ENCODE measurements around the gene ATP5F1D. TPM values are rescaled to one million over a fixed set of nuclear protein-coding genes. Genes with fewer than 3 reads are reported as not detected.

Gene ATP5F1D
- total and polyA plus RNA-seq, 2 of the 13 experiments (the other 11 are each of a cell fraction or from before 2014, with no cell fraction given): 39.4 to 78.7 TPM

DNA sequence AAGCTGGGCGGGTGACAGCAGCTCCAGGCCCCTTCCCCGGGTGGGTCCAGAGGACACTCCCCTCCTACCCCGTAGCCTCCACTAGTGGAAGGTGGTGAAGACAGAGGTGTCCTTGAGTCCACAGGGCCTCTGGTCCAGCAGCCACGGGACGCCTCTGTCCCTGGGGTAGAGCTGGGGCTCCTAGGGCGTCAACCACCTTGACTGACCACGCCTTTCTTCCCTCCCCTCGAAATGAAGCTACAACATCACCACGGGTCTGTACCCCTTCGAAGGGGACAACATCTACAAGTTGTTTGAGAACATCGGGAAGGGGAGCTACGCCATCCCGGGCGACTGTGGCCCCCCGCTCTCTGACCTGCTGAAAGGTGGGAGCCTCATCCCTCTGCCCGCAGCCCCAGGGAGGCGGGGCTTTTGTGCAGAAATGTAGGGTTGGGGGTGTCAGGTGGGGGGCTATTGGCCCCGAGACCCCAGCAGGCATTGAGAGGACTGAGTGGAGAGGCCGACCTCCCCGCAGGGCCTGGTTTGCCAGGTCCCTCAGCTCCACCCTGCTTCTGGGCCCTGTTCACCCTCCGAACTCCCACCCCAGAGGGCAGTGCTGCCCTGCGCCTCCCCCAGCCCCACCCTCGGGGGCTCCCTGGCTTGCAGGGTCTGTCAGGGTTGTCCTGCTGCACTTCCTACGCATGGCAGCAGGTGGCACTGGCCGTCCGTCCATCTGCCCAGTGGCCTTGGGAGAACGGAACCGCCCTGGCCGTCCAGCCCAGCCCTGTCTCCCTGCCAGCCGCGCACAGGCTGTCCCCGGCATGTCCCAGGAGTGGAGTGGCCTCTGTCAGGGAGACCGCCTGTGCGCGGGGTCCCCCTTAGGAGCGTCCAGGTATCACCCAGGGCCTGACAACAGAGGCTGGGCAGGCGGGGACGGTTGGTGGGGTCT, 20.3 kb upstream of the ATP5F1D start:
- H4K20me1 ChIP-seq (ENCODE audit: insufficient read depth, low read length): peaks cover 22% of the 10 kb centered on the region
- CTCF ChIA-PET (ENCODE audit: low intra/inter-chr PET ratio, low total read pairs): interaction anchor here (1.4 kb wide), 1 partner anchor 19 kb away, joined by 17 read pairs; the partner anchor contains the start of gene ATP5F1D
- TF ChIP-seq MYNN (CRISPR knock-in tag; IDR thresholded peaks at IDR 0.05; ENCODE audit: low read depth): no peak
- TF ChIP-seq REL (CRISPR knock-in tag; conservative IDR thresholded peaks at IDR 0.05): no peak
- no peak for TF ChIP-seq KDM3A (CRISPR knock-in tag; IDR thresholded peaks at IDR 0.05; ENCODE audit: low read depth)
- TF ChIP-seq SP4 (CRISPR knock-in tag; IDR thresholded peaks at IDR 0.05): no peak
- no peak for TF ChIP-seq ZNF430 (CRISPR knock-in tag; IDR thresholded peaks at IDR 0.05)
- no peak for TF ChIP-seq ZNF670 (CRISPR knock-in tag; IDR thresholded peaks at IDR 0.05; ENCODE audit: borderline replicate concordance)
- TF ChIP-seq FLYWCH1 (CRISPR knock-in tag; IDR thresholded peaks at IDR 0.05): no peak
- TF ChIP-seq NFIB (CRISPR knock-in tag; IDR thresholded peaks at IDR 0.05; ENCODE audit: borderline replicate concordance): no peak
- no peak for TF ChIP-seq RNF2 (conservative IDR thresholded peaks at IDR 0.05; ENCODE audit: low read depth)
- peak; percentile 48 for TF ChIP-seq XRCC5 (optimal IDR thresholded peaks at IDR 0.05; ENCODE audit: low read length)
- no peak for TF ChIP-seq HMGA1 (CRISPR knock-in tag; conservative IDR thresholded peaks at IDR 0.05)
- TF ChIP-seq, protein P1, sequence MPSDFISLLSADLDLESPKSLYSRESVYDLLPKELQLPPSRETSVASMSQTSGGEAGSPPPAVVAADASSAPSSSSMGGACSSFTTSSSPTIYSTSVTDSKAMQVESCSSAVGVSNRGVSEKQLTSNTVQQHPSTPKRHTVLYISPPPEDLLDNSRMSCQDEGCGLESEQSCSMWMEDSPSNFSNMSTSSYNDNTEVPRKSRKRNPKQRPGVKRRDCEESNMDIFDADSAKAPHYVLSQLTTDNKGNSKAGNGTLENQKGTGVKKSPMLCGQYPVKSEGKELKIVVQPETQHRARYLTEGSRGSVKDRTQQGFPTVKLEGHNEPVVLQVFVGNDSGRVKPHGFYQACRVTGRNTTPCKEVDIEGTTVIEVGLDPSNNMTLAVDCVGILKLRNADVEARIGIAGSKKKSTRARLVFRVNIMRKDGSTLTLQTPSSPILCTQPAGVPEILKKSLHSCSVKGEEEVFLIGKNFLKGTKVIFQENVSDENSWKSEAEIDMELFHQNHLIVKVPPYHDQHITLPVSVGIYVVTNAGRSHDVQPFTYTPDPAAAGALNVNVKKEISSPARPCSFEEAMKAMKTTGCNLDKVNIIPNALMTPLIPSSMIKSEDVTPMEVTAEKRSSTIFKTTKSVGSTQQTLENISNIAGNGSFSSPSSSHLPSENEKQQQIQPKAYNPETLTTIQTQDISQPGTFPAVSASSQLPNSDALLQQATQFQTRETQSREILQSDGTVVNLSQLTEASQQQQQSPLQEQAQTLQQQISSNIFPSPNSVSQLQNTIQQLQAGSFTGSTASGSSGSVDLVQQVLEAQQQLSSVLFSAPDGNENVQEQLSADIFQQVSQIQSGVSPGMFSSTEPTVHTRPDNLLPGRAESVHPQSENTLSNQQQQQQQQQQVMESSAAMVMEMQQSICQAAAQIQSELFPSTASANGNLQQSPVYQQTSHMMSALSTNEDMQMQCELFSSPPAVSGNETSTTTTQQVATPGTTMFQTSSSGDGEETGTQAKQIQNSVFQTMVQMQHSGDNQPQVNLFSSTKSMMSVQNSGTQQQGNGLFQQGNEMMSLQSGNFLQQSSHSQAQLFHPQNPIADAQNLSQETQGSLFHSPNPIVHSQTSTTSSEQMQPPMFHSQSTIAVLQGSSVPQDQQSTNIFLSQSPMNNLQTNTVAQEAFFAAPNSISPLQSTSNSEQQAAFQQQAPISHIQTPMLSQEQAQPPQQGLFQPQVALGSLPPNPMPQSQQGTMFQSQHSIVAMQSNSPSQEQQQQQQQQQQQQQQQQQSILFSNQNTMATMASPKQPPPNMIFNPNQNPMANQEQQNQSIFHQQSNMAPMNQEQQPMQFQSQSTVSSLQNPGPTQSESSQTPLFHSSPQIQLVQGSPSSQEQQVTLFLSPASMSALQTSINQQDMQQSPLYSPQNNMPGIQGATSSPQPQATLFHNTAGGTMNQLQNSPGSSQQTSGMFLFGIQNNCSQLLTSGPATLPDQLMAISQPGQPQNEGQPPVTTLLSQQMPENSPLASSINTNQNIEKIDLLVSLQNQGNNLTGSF (CRISPR knock-in tag; IDR thresholded peaks at IDR 0.05): no peak
- no peak for TF ChIP-seq CCDC6 (CRISPR knock-in tag; IDR thresholded peaks at IDR 0.05)
- TF ChIP-seq TBX3 (IDR thresholded peaks at IDR 0.05; ENCODE audit: borderline replicate concordance): no peak
- TF ChIP-seq, protein P2, sequence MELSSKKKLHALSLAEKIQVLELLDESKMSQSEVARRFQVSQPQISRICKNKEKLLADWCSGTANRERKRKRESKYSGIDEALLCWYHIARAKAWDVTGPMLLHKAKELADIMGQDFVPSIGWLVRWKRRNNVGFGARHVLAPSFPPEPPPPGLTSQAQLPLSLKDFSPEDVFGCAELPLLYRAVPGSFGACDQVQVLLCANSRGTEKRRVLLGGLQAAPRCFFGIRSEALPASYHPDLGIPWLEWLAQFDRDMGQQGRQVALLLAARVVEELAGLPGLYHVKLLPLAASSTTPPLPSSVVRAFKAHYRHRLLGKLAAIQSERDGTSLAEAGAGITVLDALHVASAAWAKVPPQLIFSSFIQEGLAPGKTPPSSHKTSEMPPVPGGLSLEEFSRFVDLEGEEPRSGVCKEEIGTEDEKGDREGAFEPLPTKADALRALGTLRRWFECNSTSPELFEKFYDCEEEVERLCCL (CRISPR knock-in tag; IDR thresholded peaks at IDR 0.05; ENCODE audit: borderline replicate concordance): no peak
- TF ChIP-seq SAP130 (CRISPR knock-in tag; IDR thresholded peaks at IDR 0.05; ENCODE audit: low read depth): peak; percentile 33; the same call in 1 of the 2 replicates
- TF ChIP-seq ZNF24 (IDR thresholded peaks at IDR 0.05): no peak
- TF ChIP-seq ZNF432 (CRISPR knock-in tag; IDR thresholded peaks at IDR 0.05; ENCODE audit: borderline replicate concordance): no peak
- TF ChIP-seq MTA1 (CRISPR knock-in tag; IDR thresholded peaks at IDR 0.05; ENCODE audit: borderline replicate concordance): no peak

More for the DNA sequence above, 20.3 kb upstream of the ATP5F1D start:
- no peak overlapping the region for H2AFZ ChIP-seq (ENCODE audit: low read length)
- POLR2A ChIA-PET: interaction anchor here (2.5 kb wide), 1 partner anchor 48 kb away, joined by 8 read pairs; the partner anchor contains the start of gene CIRBP
- peak; percentile 54 for ATAC-seq
- H3K9me3 ChIP-seq (ENCODE audit: low read length): no peaks in the 10 kb centered on the region
- peaks cover 25% of the 10 kb centered on the region for H3K79me2 ChIP-seq (ENCODE audit: insufficient read depth, low read length)
- BruUV-seq (replicated peaks): no TSS peak
- H3K36me3 ChIP-seq (replicated peaks in 1 of 2; ENCODE audit: control insufficient read depth in 1 of 2, insufficient read depth in 2 of 2, low read length in 2 of 2): peaks cover 18 to 34% of the 10 kb centered on the region in 2 experiments; a peak in 4 of 5 replicates
- H3K4me1 ChIP-seq (ENCODE audit: insufficient read depth, low read length): peaks cover 28% of the 10 kb centered on the region
- no peak overlapping the region for H3K4me2 ChIP-seq (ENCODE audit: low read depth, low read length)
- WGBS (ENCODE audit: low lambda C conversion rate): 96% methylated on average over 11 of the region's 38 CpGs
- DNase-seq (ENCODE audit: low spot score): peak; percentile 38
- H3K27ac ChIP-seq (ENCODE audit: extremely low read length, insufficient read depth, low read length): no peak overlapping the region
- no peak overlapping the region for H3K4me3 ChIP-seq (replicated peaks in 1 of 3; ENCODE audit: insufficient read depth in 1 of 3, low read depth in 2 of 3, low read length in 3 of 3)
- FAIRE-seq: peak; percentile 60
- intact Hi-C loops (cut with micrococcal nuclease; ENCODE audit: unreplicated experiment) (no loop called here), in situ Hi-C loops (cut with HindIII; ENCODE audit: extremely low pct_ligation_motif_present, low pct_unique_long_range_greater_than_20kb) (no loop called here)
- no peak overlapping the region for H3K9ac ChIP-seq (ENCODE audit: insufficient read depth, low read depth, low read length)
- H3K27me3 ChIP-seq (ENCODE audit: control insufficient read depth in 1 of 2, insufficient read depth in 2 of 2, low read length in 2 of 2): no peaks in the 10 kb centered on the region

All from HepG2 (cell line).